ENCODE measurements around the gene SCNN1B. TPM values are rescaled to one million over a fixed set of nuclear protein-coding genes. Genes with fewer than 3 reads are reported as not detected.

SCNN1B gene
- polyA plus RNA-seq, 1 donor from 2014 or later = not detected

DNA sequence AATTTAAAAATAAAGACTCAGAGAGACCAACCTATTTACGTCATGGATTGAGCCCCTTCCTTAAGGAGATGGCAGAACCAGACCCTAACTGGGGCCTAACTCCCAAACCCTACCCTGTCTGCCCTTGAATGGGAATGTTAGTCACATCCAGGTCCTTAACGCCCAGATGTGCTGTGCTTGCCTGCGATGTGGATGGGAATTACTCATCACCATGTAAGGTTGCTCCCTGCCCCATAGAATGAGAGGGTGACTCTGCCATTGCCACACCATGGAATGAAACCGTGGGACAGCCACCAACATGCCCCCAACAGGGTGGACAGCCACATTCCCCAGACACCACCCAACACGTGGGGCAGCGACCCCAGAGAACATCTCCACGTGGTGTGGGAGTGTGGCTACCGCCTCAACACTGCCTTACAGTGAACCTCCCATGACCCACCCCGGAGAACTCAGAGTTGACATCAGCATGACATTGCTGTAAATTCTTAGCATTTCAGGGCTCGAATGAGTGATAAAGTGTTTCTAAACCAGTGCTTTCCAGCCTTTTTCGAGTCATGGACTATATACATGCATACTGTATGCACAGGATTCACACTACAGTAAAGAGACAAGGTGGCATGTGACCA, 31.8 kb downstream of the SCNN1B start:
- no peak overlapping the region for H3K9ac ChIP-seq (ENCODE audit: low read length)
- H3K9me3 ChIP-seq (ENCODE audit: low read length) = no peaks in the 10 kb centered on the region
- no peaks in the 10 kb centered on the region for H3F3A ChIP-seq (ENCODE audit: insufficient read depth, low read length, poor library complexity, severe bottlenecking)
- H3K4me2 ChIP-seq (ENCODE audit: low read length) = no peak overlapping the region
- no peak overlapping the region for H2AFZ ChIP-seq (ENCODE audit: low read depth, low read length)
- no peaks in the 10 kb centered on the region for H3K9me2 ChIP-seq (ENCODE audit: insufficient read depth, low read length)
- no peaks in the 10 kb centered on the region for H3K36me3 ChIP-seq (ENCODE audit: insufficient read depth, low read length)
- no peak for TF ChIP-seq TAF1 (IDR thresholded peaks at IDR 0.05; ENCODE audit: low read depth)
- TF ChIP-seq SMC3 (conservative IDR thresholded peaks at IDR 0.05; ENCODE audit: poor library complexity) = no peak
- no peaks in the 10 kb centered on the region for H3K79me2 ChIP-seq (replicated peaks; ENCODE audit: insufficient read depth, low read length)
- no peaks in the 10 kb centered on the region for H4K20me1 ChIP-seq (ENCODE audit: insufficient read depth)
- H3K27ac ChIP-seq (ENCODE audit: low read length) = no peak overlapping the region
- no peaks in the 10 kb centered on the region for H3K27me3 ChIP-seq (ENCODE audit: insufficient read depth, low read depth, low read length)
- no peak overlapping the region for H3K4me3 ChIP-seq (ENCODE audit: low read length)

DNA sequence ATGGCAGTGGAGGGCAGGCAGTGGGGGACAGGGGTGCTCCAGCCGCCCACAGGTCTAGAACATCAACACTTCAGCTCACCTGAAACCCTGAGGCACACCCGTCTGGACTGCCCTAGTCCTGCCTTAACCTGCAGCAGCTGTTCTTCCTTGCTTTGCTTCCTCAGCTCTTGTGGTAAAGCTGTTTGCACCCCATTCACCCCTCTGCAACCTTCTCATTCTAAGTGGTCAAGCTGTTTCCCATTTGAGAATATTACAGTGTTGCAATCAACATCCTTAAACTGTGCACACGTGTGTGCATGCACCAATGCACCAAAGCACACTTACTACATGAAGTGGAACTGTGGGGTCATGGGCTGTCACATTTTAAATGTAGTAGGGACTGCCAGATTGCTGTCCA, 32.4 kb downstream of the SCNN1B start:
- Histone ChIP-seq H3F3A (ENCODE audit: insufficient read depth, low read length, poor library complexity, severe bottlenecking) (no peaks in the 10 kb centered on the region), H3K79me2 (replicated peaks; ENCODE audit: insufficient read depth, low read length) (no peaks in the 10 kb centered on the region), H2AFZ (ENCODE audit: low read depth, low read length) (no peak overlapping the region), H3K27me3 (ENCODE audit: insufficient read depth, low read depth, low read length) (no peaks in the 10 kb centered on the region), H3K4me3 (ENCODE audit: low read length) (no peak overlapping the region), H3K36me3 (ENCODE audit: insufficient read depth, low read length) (no peaks in the 10 kb centered on the region), H3K9ac (ENCODE audit: low read length) (no peak overlapping the region), H4K20me1 (ENCODE audit: insufficient read depth) (no peaks in the 10 kb centered on the region), H3K9me2 (ENCODE audit: insufficient read depth, low read length) (no peaks in the 10 kb centered on the region), H3K9me3 (ENCODE audit: low read length) (no peaks in the 10 kb centered on the region), H3K27ac (ENCODE audit: low read length) (no peak overlapping the region), H3K4me2 (ENCODE audit: low read length) (no peak overlapping the region)
- TF ChIP-seq EP300 (conservative IDR thresholded peaks at IDR 0.05; ENCODE audit: poor library complexity, severe bottlenecking) (no peak), POLR2AphosphoS5 (IDR thresholded peaks at IDR 0.05) (no peak), EZH2 (IDR thresholded peaks at IDR 0.05; ENCODE audit: borderline replicate concordance, insufficient read depth, low read length, poor library complexity, severe bottlenecking) (no peak), SMC3 (conservative IDR thresholded peaks at IDR 0.05; ENCODE audit: poor library complexity) (no peak), TAF1 (IDR thresholded peaks at IDR 0.05; ENCODE audit: low read depth) (no peak), RAD21 (conservative IDR thresholded peaks at IDR 0.05) (no peak), MXI1 (conservative IDR thresholded peaks at IDR 0.05; ENCODE audit: poor library complexity, severe bottlenecking) (no peak)
- TF ChIP-seq, protein P1, sequence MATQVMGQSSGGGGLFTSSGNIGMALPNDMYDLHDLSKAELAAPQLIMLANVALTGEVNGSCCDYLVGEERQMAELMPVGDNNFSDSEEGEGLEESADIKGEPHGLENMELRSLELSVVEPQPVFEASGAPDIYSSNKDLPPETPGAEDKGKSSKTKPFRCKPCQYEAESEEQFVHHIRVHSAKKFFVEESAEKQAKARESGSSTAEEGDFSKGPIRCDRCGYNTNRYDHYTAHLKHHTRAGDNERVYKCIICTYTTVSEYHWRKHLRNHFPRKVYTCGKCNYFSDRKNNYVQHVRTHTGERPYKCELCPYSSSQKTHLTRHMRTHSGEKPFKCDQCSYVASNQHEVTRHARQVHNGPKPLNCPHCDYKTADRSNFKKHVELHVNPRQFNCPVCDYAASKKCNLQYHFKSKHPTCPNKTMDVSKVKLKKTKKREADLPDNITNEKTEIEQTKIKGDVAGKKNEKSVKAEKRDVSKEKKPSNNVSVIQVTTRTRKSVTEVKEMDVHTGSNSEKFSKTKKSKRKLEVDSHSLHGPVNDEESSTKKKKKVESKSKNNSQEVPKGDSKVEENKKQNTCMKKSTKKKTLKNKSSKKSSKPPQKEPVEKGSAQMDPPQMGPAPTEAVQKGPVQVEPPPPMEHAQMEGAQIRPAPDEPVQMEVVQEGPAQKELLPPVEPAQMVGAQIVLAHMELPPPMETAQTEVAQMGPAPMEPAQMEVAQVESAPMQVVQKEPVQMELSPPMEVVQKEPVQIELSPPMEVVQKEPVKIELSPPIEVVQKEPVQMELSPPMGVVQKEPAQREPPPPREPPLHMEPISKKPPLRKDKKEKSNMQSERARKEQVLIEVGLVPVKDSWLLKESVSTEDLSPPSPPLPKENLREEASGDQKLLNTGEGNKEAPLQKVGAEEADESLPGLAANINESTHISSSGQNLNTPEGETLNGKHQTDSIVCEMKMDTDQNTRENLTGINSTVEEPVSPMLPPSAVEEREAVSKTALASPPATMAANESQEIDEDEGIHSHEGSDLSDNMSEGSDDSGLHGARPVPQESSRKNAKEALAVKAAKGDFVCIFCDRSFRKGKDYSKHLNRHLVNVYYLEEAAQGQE (IDR thresholded peaks at IDR 0.05; ENCODE audit: borderline replicate concordance) = no peak
- TF ChIP-seq, protein P2, sequence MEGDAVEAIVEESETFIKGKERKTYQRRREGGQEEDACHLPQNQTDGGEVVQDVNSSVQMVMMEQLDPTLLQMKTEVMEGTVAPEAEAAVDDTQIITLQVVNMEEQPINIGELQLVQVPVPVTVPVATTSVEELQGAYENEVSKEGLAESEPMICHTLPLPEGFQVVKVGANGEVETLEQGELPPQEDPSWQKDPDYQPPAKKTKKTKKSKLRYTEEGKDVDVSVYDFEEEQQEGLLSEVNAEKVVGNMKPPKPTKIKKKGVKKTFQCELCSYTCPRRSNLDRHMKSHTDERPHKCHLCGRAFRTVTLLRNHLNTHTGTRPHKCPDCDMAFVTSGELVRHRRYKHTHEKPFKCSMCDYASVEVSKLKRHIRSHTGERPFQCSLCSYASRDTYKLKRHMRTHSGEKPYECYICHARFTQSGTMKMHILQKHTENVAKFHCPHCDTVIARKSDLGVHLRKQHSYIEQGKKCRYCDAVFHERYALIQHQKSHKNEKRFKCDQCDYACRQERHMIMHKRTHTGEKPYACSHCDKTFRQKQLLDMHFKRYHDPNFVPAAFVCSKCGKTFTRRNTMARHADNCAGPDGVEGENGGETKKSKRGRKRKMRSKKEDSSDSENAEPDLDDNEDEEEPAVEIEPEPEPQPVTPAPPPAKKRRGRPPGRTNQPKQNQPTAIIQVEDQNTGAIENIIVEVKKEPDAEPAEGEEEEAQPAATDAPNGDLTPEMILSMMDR (IDR thresholded peaks at IDR 0.05; ENCODE audit: poor library complexity, severe bottlenecking) = no peak
